ENCODE results near the gene MNAT1.

MNAT1 gene

DNA sequence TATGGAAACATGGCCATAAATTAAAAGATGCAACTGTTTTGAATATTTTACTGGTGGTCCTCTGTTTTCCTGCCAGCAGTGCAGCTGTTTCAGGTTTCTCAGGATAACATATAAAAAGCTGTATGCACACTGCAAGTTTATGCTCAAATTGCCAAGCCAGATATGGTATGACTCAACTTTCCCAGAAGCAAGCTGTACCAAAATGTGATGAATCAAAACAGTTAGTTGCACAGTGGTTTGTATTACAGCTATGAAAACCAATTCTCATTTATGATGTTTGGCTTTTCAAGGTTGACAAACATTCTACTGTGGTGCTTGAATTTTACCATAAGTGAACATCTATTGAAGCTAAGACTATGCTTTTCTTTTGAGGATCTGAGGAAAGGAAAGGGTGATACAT is 230.8 kb downstream of the MNAT1 start:
- POLR2A ChIA-PET: no interaction called here
- CTCF ChIA-PET: no interaction called here
- DNase-seq (ENCODE audit: extremely low spot score): no peak
- TF ChIP-seq, protein P1, sequence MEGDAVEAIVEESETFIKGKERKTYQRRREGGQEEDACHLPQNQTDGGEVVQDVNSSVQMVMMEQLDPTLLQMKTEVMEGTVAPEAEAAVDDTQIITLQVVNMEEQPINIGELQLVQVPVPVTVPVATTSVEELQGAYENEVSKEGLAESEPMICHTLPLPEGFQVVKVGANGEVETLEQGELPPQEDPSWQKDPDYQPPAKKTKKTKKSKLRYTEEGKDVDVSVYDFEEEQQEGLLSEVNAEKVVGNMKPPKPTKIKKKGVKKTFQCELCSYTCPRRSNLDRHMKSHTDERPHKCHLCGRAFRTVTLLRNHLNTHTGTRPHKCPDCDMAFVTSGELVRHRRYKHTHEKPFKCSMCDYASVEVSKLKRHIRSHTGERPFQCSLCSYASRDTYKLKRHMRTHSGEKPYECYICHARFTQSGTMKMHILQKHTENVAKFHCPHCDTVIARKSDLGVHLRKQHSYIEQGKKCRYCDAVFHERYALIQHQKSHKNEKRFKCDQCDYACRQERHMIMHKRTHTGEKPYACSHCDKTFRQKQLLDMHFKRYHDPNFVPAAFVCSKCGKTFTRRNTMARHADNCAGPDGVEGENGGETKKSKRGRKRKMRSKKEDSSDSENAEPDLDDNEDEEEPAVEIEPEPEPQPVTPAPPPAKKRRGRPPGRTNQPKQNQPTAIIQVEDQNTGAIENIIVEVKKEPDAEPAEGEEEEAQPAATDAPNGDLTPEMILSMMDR (IDR thresholded peaks at IDR 0.05; ENCODE audit: control extremely low read depth, extremely low read depth, low read depth, missing control alignments): no peak

- TF ChIP-seq, protein P1 (IDR thresholded peaks at IDR 0.05; ENCODE audit: control extremely low read depth, extremely low read depth, low read depth, missing control alignments): no peak
- ChIA-PET CTCF (interaction anchor here (1.6 kb wide), 1 partner anchor 13 kb away, joined by 5 read pairs; the partner anchor contains the start of genes SLC38A6 and TRMT5), POLR2A (no interaction called here)
- no peak for DNase-seq (ENCODE audit: extremely low spot score)
These were observed 233.5 kb downstream of the MNAT1 start for GRCh38 chr14:60968099-60968498.

GRCh38 chr14:60968671-60969070 is 234.1 kb downstream of the MNAT1 start:
- TF ChIP-seq, protein P1 (IDR thresholded peaks at IDR 0.05; ENCODE audit: control extremely low read depth, extremely low read depth, low read depth, missing control alignments): no peak
- DNase-seq (ENCODE audit: extremely low spot score): no peak
- ChIA-PET CTCF (interaction anchor here (1.6 kb wide), 1 partner anchor 12 kb away, joined by 5 read pairs; the partner anchor contains the start of genes SLC38A6 and TRMT5), POLR2A (no interaction called here)

GRCh38 chr14:60970146-60970545 is 235.6 kb downstream of the MNAT1 start:
- CTCF ChIA-PET: no interaction called here

DNA sequence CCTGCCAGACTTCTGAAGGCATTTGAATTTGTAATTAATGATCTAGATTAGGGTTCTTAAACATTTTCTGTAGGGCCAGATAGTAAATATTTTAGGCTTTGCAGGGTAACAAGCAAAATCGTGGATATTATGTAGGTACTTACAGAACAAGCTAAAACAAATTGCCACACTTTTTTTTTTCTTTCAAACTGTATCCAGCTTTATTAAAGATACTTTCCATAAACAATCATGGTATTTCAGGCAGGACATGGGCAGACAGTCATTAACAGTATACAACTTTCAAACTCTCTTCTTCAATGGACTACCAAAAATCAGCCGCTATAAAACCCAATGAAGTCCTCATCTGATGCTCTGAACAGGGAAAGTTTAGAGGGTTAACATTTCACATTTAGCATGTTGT is 236.7 kb downstream of the MNAT1 start:
- no peak for DNase-seq (ENCODE audit: extremely low spot score)
- ChIA-PET POLR2A (no interaction called here), CTCF (no interaction called here)
- TF ChIP-seq, protein P1 (IDR thresholded peaks at IDR 0.05; ENCODE audit: control extremely low read depth, extremely low read depth, low read depth, missing control alignments): no peak

More at GRCh38 chr14:60970146-60970545, 235.6 kb downstream of the MNAT1 start:
- DNase-seq (ENCODE audit: extremely low spot score): no peak
- POLR2A ChIA-PET: no interaction called here
- TF ChIP-seq, protein P1 (IDR thresholded peaks at IDR 0.05; ENCODE audit: control extremely low read depth, extremely low read depth, low read depth, missing control alignments): no peak

GRCh38 chr14:60972295-60972694 is 237.7 kb downstream of the MNAT1 start:
- no peak for DNase-seq (ENCODE audit: extremely low spot score)
- ChIA-PET POLR2A (no interaction called here), CTCF (no interaction called here)
- TF ChIP-seq, protein P1 (IDR thresholded peaks at IDR 0.05; ENCODE audit: control extremely low read depth, extremely low read depth, low read depth, missing control alignments): no peak

GRCh38 chr14:60973070-60973469 is 238.5 kb downstream of the MNAT1 start:
- TF ChIP-seq, protein P1 (IDR thresholded peaks at IDR 0.05; ENCODE audit: control extremely low read depth, extremely low read depth, low read depth, missing control alignments): no peak
- CTCF ChIA-PET: no interaction called here
- POLR2A ChIA-PET: no interaction called here
- DNase-seq (ENCODE audit: extremely low spot score): no peak

All from GM10248 (cell line).